ENCODE measurements around the gene NME7.
"Not testable (repeated sequence)": the region's sequence is repeated elsewhere in the genome, so short reads cannot be mapped to it uniquely, and the experiment has no call there.

Gene NME7, protein sequence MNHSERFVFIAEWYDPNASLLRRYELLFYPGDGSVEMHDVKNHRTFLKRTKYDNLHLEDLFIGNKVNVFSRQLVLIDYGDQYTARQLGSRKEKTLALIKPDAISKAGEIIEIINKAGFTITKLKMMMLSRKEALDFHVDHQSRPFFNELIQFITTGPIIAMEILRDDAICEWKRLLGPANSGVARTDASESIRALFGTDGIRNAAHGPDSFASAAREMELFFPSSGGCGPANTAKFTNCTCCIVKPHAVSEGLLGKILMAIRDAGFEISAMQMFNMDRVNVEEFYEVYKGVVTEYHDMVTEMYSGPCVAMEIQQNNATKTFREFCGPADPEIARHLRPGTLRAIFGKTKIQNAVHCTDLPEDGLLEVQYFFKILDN

DNA sequence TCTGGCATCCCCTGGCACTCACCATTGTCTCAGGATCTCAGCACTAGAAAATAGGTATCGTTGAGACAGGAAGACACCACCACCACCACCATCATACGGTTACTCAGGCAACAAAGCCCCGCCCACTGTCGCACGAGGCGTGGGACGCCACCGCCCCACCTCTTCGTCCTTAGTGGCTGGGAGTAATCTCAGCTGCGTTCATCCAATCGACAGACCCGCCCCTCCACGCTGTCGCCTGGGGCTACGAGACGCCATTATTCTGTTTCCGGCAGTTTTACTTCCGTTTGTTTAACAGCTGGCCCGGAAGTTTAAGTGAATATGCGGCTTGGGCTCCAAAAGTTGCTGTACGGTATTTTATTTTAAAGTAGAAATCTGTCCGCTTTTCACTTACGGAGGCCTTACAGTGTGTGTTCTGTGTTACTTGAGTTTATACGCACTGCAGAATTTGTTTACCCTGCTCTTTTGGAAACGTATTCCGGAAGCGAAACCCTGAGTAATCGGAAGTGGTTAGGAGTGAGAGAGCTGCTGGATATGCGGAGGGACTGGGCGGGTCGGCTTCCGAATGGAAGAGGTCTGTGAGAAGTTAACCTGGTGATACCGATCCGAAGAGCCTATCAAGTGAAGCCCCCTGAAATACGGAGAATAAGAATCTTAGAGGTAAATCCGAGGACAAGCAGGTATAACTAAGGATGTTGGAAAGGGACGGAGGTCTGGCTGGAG lies at the start of gene NME7, which contains the start of gene BLZF1:
Gene NME7, minus strand, starts transcription at position 112 of the 720 bp plus-strand sequence. Its CDS starts 87 bp downstream, at position 25.
Gene BLZF1, plus strand, starts transcription at position 510 of the 720 bp plus-strand sequence. CDS start 1,328 bp downstream, outside the sequence.
- peak; percentile 92 for DNase-seq

DNA sequence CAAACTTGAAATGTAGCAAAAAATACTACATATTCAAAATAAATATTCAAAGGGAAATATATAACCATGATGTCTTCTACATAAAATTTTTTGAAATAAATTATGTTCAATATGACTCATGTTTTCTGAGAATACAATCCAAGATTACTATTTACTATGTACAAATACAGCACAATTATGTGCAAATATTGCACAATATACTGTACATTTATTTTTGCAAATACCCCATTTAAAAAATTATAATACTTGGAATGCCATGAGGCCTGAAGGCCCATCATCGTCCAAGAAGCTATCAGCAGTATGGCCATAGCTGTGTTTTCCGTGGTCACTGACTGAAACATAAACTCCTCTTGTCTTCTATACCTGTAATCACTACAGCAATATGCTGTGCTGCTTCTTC lies 47.4 kb upstream of the NME7 start:
- DNase-seq: no peak

DNA sequence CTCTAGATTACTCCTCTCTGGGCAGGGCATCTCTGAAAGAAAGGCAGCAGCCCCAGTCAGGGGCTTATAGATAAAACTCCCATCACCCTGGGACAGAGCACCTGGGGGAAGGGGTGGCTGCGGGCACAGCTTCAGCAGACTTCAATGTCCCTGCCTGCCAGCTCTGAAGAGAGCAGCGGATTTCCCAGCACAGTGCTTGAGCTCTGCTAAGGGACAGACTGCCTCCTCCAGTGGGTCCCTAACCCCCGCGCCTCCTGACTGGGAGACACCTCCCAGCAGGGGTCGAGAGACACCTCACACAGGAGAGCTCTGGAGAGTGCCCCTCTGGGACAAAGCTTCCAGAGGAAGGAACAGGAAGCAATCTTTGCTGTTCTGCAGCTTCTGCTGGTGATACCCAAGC lies 40.7 kb upstream of the NME7 start:
- DNase-seq: not testable (repeated sequence)

DNA sequence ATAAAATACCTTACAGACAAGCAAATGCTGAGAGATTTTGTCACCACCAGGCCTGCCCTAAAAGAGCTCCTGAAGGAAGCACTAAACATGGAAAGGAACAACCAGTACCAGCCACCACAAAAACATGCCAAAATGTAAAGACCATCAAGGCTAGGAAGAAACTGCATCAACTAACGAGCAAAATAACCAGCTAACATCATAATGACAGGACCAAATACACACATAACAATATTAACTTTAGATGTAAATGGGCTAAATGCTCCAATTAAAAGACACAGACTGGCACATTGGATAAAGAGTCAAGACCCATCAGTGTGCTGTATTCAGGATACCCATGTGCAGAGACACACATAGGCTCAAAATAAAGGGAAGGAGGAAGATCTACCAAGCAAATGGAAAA lies 35.0 kb upstream of the NME7 start:
- not testable (repeated sequence) for DNase-seq

DNA sequence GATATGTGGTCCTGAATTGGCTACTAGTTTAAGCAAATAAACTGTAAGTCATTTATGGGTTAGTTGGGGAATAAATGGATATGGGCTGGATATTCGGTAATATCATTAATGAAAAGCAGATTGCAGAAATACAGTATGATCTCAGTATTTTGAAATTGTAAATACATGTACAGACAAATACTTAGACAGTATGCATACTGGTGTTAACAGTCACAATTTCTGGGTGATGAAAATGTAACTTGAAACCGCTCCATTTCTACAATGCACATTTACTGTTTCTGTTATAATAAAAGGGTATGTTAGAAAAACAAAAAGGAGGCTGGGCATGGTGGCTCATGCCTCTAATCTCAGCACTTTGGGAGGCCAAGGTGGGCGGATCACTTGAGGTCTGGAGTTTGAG lies 28.4 kb upstream of the NME7 start:
- DNase-seq: no peak

DNA sequence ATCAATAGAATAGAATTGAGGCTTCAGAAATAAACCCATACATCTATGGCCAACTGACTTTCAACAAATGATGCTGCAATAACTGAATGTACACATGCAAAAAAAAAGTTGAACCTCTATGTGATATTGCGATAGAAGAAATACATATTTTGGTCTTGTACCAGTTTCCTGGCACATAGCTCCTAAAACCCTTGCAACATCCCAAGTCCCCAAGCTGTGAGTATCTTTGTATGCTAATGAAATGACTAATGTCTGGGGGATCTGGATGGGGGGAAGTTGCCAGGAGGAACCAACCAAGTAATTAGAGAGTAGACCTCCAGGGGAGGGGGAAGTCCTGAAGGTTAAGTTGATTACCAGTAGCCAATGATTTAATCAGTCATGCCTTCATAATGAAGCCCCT lies 24.8 kb upstream of the NME7 start:
- DNase-seq: no peak

DNA sequence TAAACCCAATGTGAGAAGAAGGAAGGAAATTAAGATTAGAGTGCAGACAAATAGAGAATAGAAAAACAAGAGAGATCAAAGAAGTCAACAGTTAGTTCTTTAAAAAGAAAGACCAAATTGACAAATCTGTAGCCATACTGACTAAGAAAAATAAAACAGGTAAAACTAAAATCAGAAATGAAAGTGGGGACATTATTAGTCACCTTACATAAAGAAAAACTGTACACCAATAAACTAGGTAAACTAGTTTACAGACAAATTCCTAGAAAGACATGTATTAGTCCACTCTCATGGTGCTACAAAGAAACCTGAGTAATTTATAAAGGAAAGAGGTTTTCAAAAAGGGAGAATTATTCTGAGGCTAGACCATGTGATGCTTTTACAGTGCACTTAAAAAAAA lies 22.7 kb upstream of the NME7 start:
- no peak for DNase-seq

DNA sequence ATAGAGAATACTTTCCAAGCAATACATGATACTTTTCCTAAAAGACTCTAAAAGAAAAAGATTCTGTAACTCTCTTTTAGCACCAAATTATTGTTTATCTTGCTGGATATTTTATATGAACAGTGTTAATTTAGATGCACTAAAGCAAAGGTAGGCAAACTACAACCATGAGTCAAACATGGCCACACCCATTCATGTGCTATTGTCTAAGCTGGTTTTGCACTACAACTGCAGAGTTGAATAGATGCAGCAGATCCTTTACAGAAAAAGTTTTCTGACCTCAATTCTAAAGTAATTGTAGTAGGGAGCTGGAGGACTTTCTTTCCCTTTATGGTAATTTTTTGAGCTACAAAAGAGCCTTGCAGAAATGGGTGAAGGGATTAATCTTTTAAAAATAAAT lies 19.8 kb upstream of the NME7 start:
- no peak for DNase-seq

DNA sequence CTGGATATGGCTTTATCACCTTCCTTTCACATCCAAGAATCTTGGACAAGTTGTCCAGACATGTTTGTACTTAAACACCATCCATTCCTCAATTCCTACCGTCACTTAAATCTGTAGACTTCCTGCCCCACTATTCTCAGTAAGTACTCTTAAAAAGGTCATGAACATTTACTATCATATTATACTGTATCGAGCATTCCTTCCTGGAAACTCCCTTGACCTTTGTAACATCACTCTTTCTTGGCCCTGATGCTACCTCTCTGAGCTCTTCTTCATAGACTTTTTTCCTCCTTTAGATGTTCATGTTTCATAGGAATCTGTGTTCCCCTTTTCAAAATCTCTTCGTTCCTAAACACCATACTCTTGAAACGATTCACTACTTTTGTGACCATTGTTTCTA lies 15.9 kb upstream of the NME7 start:
- no peak for DNase-seq

DNA sequence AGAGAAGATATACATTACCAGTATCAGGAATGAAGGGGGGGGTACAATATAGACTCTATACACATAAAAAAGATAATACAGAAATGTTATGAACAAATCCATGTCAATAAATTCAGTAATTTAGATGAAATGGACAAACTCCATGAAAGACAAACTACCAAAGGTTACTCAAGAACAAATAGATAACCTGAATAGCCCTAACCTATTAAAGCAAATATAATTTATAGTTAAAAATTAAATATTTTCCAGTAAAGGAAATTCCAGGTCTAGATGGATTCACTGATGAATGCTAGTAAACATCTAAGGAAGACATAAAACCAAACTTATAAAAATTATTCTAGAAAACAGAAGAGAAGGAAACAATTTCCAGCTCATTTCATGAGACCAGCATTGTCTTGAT lies 13.6 kb upstream of the NME7 start:
- no peak for DNase-seq

DNA sequence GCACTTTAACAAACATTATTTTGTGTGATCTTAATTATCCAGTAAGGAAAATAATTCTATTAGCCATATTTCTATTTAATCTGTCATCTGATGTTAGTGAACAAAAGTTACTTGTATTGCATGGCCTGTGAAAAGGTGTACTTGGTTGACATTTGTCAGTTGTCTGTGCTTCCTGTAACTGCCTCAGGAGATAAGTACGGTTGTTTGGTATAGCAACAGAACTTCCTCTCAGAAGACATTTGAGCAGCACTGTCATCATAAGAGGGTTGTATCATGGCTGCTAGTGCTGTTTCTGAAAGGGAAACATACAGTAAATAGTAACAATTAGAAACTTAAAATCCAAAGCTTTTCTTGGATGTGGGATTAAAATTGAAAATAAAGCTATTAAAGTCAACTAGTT lies 3.8 kb upstream of the NME7 start:
- no peak for DNase-seq

DNA sequence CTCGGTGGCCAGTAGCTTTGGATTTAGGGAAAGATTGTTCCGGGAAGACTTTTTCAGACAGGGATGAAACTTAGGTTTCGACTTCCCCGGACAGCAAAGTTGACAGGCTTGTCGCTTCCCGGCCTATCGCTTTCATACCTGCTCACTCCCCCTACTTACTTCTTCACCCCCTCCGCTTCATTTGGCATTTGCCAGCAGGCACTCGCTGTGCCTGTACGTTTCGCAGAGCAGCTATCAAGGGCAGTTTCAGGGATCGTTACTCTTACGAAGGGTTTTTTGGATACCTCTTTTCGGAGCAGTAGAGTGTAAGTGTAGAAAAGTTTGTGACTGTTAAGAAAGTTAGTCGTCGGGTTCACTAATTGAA lies 791 bp upstream of the NME7 start:
- no peak for DNase-seq

DNA sequence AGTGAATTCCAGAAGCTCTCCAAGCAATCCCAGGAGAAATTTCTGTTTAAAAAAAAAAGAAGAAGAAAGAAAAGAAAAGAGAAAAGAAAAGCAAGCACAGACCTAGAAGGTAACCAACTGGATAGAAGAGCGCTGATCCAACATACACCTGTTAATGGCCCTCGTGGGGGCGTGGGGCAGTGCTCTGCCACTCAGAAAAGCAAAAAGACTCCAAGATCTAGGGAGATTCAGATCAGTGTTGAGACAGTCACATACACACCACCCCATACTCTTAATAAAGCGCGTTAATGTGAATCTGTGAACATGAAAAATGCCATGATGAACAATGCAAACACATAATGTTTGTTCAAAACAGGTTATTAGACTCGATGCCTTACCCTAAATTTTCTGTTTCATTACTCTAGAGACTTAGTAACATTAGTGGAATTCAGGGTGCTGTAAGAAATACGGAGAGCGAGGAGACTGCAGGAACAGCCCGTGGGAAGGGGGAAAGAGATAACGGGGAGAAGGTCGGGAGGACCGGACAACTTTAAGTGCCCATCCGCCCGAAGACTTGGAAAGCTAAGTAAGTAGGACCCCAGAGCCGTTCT lies 406 bp downstream of the NME7 start:
- DNase-seq: no peak

DNA sequence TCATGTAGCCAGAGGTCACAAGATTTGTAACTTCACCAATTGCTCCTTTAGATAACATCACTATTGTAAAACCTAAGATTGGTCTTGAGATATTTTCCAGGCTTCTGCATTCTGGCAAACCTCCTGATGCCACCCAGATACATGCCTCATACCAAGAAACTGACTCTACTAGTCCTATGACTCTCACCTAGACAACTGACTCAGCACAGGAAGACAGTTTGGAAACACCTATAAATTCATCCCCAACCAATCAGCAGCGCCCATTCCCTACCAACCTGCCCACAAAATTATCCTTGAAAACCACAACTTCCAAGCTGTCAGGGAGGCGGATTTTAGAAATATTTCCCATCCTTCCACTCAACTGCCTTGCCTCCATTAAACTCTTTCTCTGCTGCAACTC lies 2.6 kb downstream of the NME7 start:
- no peak for DNase-seq

DNA sequence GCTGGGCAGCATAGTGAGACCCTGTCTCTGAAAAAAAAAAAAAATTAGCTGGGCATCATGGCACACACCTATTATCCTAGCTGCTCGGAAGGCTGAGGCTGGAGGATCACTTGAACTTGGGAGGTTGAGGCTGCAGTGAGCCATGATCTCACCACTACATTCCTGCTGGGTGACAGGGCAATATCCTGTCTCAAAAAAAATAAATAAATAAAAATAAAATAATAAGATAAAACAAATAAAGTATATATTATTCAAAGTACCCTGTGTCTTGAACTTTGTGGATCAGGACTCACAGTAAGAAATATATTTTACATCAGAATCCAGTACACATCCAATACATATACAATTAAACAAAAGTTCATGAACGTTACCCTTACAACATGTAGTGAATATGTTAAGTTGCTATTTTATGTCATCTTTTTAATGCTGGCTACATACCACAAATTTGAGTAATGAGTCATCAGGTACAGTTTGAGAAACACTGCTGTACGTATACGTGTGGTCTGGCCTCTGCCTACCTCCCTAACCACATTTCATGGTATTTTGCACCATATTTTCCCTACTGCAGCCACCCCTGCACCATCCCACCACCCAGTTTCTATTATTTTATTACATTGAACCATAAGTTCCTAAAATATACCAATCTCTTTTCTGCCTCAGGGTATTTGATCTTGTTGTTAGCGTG lies 4.4 kb downstream of the NME7 start:
- no peak for DNase-seq

DNA sequence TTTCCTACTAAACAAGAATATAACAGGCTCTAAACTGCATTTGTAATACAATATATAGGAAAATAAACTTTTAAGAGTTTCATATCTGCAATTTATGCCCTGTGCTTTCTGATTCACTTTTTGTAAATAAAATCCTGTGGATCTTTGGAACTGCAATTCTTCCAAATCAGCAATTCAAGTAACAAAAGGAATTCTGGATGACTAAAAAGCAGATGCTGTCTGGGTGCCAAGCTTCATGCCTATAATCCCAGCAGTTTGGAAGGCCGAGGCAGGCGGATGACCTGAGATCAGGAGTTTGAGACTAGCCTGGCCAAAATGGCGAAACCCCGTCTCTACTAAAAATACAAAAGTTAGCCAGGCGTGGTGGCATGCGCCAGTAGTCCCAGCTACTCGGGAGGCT lies 6.3 kb downstream of the NME7 start:
- DNase-seq: no peak

DNA sequence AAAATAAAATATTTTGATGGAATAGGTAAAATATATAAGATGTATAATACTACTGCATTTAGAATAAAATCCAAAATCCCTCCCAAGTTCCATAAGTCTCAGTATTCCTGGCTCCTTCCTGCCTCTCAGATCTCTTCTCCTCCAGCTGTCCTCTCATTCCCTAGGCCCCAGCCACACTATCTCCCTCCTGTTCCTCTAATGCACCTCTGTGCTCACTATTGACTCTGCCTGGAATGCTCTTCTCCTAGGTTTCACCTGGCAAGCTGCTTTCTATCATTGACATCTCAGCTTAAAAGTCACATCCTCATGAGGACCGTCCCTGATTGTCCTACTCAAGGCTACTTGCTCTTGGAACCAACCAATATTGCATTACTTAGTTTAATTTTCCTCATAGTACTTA lies 7.2 kb downstream of the NME7 start:
- no peak for DNase-seq

DNA sequence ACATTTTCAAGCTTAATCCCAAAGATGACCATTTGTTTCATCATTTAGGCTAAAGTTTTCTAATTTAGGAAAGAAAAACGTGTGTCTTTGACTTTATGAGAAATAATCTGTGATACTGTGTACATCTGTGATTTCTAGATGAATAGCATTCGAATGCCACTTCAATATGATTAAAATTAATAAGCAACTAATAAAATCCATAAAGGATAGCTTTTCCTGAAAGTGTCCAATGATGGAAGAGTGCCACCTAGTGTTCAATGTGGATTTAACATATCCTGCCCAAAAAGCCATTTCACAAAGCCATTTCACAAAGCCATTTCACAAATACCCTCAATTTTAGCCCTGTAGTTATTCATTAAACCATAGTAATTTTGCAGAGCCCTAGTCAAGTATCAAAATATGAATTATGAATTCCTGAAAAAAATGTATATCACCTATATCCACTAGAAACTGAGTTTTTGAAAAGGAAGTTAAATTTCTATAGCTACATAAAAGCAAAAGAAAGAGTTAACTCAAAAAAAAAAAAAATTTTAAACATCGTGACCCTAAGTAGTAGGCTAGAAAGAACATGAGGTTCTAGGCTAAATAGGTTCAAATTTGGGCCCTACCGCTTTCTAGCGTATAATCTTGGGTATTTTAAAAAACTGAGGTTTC lies 19.1 kb downstream of the NME7 start:
- DNase-seq: no peak

DNA sequence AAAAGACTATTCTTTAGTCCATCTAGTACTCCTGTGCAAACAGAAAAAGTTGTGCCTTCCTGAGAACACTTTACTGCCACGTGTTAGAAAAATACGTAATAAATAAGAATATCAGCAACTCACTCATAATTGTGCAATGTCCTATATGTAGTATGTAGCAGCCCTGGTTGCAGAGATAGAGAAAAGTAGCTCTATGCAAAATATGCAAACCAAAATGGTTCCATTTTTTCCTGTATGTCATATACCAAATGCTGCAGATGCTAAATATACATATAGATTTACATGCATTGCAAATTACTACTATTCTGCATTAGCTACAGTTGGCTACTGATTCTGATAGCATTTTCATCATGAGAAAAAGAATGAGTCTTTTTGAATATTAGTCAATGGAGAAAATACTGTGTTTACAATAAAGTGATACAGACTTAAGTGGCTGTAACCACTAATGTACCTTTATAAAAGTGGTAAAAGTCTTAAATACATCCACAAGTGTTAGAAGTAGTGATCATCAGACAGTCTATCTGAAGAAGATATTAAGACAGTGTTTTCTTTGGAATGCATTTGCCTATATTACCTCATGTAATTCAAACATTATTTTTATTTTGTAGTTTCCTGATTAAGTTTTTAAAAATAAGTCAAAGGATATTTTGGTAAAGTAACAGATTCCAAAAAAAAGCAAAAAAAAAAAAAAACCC lies 19.8 kb downstream of the NME7 start:
- no peak for DNase-seq

DNA sequence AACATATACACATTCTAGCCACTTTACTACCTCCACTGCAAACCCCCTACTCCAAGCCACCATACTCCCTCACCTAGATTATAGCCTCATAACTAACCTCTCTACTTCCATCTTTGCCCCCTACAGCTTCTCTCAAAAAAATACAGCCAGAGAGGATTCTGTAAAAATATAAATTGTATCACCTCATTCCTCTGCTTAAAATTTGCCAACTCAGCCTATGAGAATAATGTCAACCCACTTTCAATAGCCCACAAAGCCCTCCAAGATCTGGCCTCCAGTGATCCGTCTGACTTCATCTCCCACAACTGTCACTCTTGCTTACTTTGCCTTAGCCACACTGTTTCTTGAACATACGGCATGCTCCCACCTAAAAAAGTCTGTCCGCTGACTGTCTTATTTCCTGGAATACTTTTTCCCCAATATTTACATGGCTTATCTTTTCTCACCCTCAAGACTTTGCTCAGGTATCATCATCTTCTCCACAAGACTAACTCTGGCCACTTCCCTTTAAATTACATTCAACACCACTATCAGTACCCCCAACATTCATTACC lies 21.5 kb downstream of the NME7 start:
- DNase-seq: no peak

DNA sequence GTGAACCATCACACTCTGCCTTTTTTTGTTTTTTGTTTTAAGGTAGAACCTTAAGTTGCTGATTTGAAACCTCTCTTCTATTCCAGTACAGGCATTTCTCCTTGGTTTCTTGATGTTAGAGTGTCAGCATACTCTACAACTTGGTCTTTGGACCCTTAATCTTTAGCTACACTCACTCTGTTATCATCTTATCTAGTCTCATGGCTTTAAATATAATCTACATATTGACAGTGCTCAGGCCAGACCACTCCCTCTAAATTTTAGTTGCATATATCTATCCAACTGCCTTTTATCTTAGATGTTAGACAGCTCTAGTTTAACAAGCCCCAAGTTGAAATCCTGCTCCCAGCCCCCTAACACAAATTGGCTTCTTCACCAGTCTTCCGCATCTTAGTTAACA lies 22.1 kb downstream of the NME7 start:
- no peak for DNase-seq

DNA sequence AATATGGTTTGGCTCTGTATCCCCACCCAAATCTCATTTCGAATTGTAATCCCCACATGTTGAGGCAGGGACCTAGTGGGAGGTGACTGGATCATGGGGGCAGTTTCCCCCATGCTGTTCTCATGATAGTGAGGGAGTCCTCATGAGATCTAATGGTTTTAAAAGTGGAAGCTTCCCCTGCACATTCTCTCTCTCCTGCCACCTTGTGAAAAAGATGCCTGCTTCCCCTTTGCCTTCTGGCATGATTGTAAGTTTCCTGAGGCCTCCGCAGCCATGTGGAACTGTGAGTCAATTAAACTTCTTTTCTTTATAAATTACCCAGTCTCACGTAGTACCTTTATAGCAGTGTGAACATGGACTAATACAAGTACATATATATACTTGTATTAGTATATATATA lies 25.5 kb downstream of the NME7 start:
- DNase-seq: not testable (repeated sequence)
